Upper lobe of right lung (tissue), 1 donor: ENCODE data around the gene TXNRD1. TPM values are rescaled to one million over a fixed set of nuclear protein-coding genes. Genes with fewer than 3 reads are reported as not detected.
A peak's percentile ranks its signal among the peaks of the same experiment; 100 is the strongest.

Source experiments
- ATAC-seq: fragments of 200-7000 bp; cut with Tn5 transposase; one replicate; pipeline ENCODE4 v1.9.1; 2020; ENCODE audit warnings: mild to moderate bottlenecking, moderate library complexity
- DNase-seq: peaks from one replicate; pipeline ENCODE4 v3.0.0-alpha.2; 2020
- H3K27ac ChIP-seq: fragments of 200-600 bp; one replicate; pipeline ENCODE4 v1.8.0; 2022
- H3K27me3 ChIP-seq: fragments of 200-600 bp; one replicate; pipeline ENCODE4 v1.8.0; 2022; ENCODE audit warnings: mild to moderate bottlenecking
- H3K36me3 ChIP-seq: fragments of 200-600 bp; one replicate; pipeline ENCODE4 v1.8.0; 2022
- H3K4me1 ChIP-seq: fragments of 200-600 bp; one replicate; pipeline ENCODE4 v1.8.0; 2022
- H3K4me3 ChIP-seq: fragments of 200-600 bp; one replicate; pipeline ENCODE4 v1.8.0; 2022; ENCODE audit warnings: mild to moderate bottlenecking
- H3K9me3 ChIP-seq: fragments of 200-600 bp; one replicate; pipeline ENCODE4 v1.8.0; 2022
- intact Hi-C: fragments of 100-400 bp; cut with DNase I; formaldehyde crosslinking; loops from one replicate; pipeline ENCODE4 v1.11.0; 2022
- total RNA-seq: library from RNA; stranded (reverse); fragmentation: NEBNext Ultra II Directional; extraction: Animal tissue kit (Norgen Biotek cat#: 25700); gene quantifications from one replicate; pipeline ENCODE4 v1.2.1, GENCODE V29; 2021
- TF ChIP-seq, protein P1 (sequence below): fragments of 200-600 bp; IDR thresholded peaks from one replicate; pipeline ENCODE4 v1.8.0; 2022; ENCODE audit warnings: antibody characterized with exemption
- donor health status: DM: no; HTN: yes; CAD: no; lungs with severe emphysema.

TXNRD1 gene
- total RNA-seq, 1 donor from 2014 or later = 161 TPM

DNA sequence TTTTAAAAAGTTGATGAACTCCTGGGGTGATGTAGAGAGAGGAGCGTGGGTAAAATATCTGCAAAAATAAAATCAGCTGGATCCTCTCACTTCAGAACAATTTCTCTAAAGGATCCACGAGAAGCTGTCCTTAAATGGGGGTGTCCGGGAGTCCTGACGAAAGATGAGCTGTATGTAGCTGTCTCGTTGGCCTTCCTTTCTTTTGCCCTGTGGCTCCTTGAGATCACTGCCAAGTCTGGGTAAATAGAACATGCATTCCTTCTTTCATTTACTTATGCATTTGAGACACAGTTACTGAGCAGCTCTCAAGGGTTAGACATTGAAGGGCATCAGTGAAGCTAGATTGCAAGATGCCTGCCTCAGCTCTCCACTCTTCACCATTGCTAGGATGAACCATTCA lies 35.2 kb upstream of the TXNRD1 start:
- Histone ChIP-seq H3K27ac (no peak overlapping the region), H3K27me3 (no peaks in the 10 kb centered on the region), H3K4me3 (no peak overlapping the region), H3K4me1 (peaks cover 24% of the 10 kb centered on the region), H3K36me3 (no peaks in the 10 kb centered on the region), H3K9me3 (no peaks in the 10 kb centered on the region)
- intact Hi-C loops = no loop called here
- TF ChIP-seq, protein P1, sequence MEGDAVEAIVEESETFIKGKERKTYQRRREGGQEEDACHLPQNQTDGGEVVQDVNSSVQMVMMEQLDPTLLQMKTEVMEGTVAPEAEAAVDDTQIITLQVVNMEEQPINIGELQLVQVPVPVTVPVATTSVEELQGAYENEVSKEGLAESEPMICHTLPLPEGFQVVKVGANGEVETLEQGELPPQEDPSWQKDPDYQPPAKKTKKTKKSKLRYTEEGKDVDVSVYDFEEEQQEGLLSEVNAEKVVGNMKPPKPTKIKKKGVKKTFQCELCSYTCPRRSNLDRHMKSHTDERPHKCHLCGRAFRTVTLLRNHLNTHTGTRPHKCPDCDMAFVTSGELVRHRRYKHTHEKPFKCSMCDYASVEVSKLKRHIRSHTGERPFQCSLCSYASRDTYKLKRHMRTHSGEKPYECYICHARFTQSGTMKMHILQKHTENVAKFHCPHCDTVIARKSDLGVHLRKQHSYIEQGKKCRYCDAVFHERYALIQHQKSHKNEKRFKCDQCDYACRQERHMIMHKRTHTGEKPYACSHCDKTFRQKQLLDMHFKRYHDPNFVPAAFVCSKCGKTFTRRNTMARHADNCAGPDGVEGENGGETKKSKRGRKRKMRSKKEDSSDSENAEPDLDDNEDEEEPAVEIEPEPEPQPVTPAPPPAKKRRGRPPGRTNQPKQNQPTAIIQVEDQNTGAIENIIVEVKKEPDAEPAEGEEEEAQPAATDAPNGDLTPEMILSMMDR = no peak
- ATAC-seq = no peak
- DNase-seq = no peak

DNA sequence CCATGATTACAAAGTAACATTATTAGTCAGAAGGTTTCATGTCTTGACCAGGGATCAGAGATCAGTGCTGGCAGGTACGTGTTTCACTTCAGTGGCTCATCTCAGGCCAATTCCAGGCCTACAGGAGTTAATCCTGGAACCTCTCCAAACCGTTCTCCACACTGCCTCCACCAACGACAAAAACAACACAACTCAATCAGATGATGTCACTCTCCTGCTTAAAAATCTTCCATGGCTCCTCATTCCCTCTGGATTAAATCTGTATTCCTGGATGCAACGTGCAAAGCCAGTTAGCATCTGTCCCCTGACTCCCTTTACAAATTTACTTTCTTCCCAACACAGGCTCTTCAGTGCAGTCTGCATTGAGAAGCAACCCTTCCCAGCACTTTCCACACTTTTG lies 34.3 kb upstream of the TXNRD1 start:
- DNase-seq = no peak
- Histone ChIP-seq H3K4me1 (peaks cover 24% of the 10 kb centered on the region), H3K36me3 (no peaks in the 10 kb centered on the region), H3K4me3 (no peak overlapping the region), H3K27ac (peak overlapping the region; percentile 42), H3K27me3 (no peaks in the 10 kb centered on the region), H3K9me3 (no peaks in the 10 kb centered on the region)
- intact Hi-C loops = no loop called here
- ATAC-seq = no peak
- TF ChIP-seq, protein P1 = no peak

DNA sequence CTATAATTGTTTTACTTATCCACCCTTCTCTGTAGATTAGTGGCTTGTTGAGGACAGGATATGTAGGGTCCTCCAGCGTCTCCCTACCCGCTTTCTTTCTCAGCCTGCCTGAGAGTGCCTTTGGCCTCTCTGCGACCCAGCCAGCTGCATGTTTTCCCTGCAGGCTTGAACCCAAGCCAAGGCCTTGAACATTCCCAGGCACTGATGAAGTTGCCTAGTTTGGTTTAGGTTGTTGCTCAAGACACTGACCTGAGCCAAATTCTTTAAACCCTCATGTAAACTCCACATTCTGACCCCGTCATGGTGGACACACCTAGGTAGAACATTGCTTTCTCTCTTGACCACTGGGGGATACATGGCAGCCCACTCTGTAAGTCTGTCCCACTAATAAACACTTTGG lies 33.4 kb upstream of the TXNRD1 start:
- TF ChIP-seq, protein P1 = no peak
- H3K4me3 ChIP-seq = no peak overlapping the region

DNA sequence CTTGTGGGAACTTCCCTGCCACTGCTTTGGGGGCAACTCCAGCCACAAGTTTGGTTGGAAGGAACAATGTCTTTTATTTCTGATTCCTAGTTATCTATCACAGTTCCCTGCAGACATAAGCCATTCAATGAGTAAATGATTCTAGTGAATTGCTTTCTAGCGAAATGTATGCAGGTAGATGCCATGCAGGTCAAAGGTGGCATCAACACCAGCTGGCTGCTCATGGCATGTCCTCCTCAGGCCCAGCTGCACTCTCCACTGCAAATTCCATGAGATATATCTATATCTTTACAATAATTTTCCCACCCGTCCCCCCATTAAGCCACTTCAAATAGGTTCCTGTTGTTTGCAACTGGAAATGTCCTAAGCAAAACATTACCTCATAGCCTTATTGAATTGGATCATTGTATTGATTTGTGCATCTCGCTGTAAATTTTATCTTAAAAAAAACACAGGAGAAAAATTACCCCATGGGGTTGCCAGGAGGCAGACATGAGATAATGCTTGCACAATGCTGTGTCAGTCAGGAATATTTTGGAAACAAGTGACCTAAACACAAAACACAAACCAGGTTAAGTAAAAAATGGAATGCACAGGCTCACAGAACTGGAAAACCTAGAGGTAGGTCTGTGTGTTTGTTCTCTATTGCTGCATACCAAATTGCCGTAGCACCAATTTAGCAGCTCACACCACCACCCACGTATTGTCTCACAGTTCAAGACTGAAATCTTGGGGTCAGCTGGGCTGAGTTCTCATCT lies 32.8 kb upstream of the TXNRD1 start:
- intact Hi-C loops = no loop called here
- H3K27ac ChIP-seq = peak overlapping the region; percentile 55
- peaks cover 17% of the 10 kb centered on the region for H3K4me1 ChIP-seq
- H3K9me3 ChIP-seq = no peaks in the 10 kb centered on the region
- H3K27me3 ChIP-seq = no peaks in the 10 kb centered on the region
- H3K36me3 ChIP-seq = no peaks in the 10 kb centered on the region
- no peak for DNase-seq
- ATAC-seq = no peak
- TF ChIP-seq, protein P1 = no peak
- H3K4me3 ChIP-seq = no peak overlapping the region

More for the DNA sequence above, 33.4 kb upstream of the TXNRD1 start:
- Histone ChIP-seq H3K36me3 (no peaks in the 10 kb centered on the region), H3K4me1 (peaks cover 21% of the 10 kb centered on the region), H3K9me3 (no peaks in the 10 kb centered on the region), H3K27me3 (no peaks in the 10 kb centered on the region), H3K27ac (peak overlapping the region; percentile 55)
- no peak for DNase-seq
- ATAC-seq = peak; percentile 45
- intact Hi-C loops = no loop called here

DNA sequence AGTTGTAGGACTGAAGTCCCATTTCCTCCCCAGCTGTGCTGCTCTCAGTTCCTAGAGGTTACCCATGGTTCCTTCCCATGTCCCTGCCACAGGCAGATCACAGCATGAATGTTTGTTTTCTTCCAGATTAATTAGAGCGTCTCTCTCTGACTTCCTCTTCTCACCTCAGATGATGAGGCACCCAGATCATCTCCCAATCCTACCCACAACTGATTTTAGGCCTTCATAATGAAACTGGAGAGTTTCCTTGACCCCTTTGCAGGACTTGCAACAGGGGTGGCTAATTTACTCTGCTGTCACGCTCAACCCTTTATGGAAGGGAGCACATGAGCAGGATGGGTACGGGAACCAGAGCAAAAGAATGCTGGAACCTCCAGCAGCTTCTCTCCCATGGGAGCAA lies 32.1 kb upstream of the TXNRD1 start:
- ATAC-seq (no peak), DNase-seq (no peak)
- intact Hi-C loops = no loop called here
- peaks cover 11% of the 10 kb centered on the region for H3K4me1 ChIP-seq
- TF ChIP-seq, protein P1 = no peak
- H3K36me3 ChIP-seq = no peaks in the 10 kb centered on the region
- H3K9me3 ChIP-seq = no peaks in the 10 kb centered on the region
- no peaks in the 10 kb centered on the region for H3K27me3 ChIP-seq
- no peak overlapping the region for H3K27ac ChIP-seq
- H3K4me3 ChIP-seq = no peak overlapping the region
